HG03060 (cell line): Measurements from ENCODE around the gene SHC4.
"Not testable (repeated sequence)": the region's sequence is repeated elsewhere in the genome, so short reads cannot be mapped to it uniquely, and the experiment has no call there.

Experiments used
- ATAC-seq: cut with Tn5 transposase; IDR thresholded peaks from one replicate; pipeline ENCODE4 v1.9.1; 2021; ENCODE audit warnings: low read depth, moderate number of reproducible peaks; ENCODE audit not compliant: unreplicated experiment

Gene SHC4

DNA sequence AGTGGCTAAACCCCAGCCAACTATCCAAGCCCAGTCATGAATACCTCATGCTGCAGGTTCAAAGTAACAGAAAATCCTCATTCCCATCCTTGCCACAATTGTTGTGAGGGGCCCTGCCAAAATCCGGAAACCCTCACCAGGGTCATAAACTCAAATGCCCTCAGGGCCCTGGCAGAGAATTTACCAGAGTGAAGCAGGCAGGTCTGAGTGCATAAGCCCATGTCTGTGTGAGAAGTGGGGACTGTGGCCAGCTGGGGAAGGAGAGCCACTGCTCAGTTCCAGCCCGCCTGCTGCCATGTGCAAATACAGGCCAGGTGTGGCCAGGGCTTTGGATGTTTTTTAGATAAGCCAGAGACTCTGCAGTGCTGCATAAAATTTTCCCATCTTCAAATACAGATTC, 159.8 kb downstream of the SHC4 start:
- no peak for ATAC-seq

DNA sequence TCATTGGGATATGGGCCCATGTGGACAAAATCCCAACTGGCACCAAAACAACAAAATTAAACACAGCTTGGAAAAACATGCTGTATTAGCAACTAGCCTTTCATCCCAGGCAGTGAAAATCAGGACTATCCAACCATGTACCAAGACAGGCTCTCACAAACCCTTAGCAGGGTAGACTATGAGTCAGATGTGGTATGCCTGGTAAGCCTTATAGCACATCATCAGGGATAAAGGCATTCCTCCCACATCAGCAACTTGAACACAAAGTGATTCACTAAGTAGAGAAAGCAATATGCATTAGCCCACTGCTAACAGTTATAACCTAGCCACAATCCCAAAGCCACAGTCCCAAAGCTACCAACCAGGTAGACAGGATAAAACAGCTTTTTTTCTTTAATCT, 160.9 kb downstream of the SHC4 start:
- ATAC-seq = no peak

DNA sequence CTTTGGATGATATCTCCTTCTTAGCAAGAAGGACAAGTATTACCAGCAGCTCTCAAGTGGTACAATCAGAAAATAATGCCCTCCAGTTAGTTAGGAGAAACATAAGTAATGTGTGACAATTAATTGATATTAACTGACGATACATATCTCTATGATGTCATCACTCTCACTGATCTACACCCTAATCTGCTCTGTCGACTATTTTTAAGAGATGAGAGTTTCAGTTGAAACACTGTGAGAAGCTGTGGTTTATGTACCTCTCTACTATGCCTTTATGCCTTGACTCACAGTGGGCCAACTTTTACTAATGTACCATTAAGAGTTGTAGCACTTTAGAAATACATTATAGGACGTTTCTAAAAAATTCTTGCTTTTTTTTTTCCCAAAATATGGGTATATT, 161.5 kb downstream of the SHC4 start:
- no peak for ATAC-seq

DNA sequence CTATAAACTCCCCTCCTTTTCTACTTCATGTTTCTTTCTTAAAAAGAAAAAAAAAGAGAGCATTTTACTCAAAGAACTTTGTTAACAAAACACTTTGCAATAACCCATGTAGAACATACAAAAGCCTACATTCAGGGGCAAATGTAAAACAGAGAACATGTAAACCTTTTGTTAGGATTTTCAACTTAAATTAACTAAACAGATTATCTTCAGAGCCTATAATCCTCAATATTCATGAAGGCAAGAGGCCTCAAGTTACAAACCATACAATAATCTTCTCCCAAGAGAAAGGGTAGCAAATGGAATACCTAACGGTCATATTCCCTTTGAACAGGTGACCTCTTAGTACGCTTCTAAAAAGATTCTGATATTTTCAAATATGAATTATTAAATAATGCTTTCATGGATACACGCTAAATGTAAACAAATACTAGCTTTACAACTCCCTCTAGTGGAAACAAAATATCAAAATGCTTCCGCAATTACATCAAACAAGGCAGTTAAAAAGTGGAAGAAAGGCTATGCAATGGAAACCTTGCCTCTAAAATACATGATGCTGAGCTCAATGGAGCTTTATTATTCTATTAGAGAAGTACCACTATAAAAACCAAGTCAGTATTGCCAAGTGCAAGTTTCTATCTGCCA, 162.8 kb downstream of the SHC4 start:
- ATAC-seq = no peak

DNA sequence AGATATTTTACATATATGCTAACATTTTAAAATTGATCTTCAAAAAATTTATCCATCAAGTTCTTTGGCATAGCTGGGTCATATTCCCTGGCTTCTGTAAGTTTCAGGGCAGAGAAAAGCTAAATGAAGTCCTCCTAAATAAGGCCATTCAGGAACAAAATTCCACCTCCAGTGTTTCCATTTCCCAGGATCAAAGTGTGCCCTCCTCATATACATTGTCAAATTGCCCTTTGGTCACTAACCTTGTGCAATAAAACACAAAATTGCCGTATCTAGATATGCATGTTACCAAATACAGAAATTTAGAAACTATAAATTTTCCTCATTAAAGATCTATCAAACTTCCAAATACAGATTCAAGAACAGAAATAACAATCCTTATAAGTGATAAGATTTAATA, 163.5 kb downstream of the SHC4 start:
- no peak for ATAC-seq

DNA sequence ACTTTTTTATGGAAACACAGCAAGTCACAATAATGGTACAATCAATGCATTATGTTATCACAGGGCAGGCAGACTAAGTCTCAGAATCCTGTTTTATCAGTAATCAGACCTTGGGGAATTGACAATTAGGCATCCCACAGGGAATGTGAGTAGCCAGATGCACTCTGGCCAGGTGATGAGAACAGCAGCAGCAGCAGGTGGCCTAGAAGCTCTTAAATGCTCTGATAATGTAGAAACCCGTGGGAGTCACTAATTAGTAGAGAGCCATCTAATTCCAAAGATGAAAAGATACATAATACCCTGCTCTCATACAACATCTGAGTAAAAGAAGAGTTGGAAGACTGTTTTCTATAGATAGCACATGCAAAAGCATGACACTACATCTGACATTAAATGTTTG, 165.4 kb downstream of the SHC4 start:
- no peak for ATAC-seq

DNA sequence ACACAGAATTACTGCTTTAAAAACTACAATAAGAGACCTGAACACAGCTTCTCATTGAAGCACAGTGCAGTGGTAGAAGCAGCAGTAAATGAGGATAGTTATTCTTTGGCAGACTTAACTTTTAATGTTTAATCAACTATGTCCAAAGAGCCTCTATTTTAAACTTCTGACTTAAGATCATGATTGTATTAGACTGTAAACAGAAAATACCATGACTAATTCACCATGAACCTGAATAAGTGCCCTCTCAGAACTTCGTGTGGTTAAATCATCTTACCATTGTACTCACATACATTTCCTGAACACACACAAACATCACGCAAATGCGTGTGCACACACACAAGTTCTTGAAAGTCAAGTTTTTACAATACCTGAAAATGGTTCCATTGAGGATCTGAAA, 166.8 kb downstream of the SHC4 start:
- ATAC-seq = peak; percentile 53

DNA sequence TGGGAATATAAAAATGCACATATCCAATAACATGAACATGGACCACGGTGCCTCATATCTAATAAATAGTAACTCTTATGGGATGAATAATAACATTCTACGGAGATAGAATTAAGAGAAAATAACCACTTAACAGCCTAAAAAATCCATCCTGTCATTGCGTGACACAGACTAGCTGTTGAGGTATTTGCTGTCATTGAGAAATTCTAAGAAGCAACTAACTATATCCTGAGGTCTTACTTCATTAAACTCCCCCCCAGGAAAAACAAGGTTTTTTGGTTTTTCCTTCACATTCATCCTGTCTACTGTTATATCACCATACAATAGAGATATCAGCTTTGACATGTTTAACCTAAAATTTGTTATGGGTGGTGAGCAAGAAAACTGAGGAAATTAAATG, 167.2 kb downstream of the SHC4 start:
- ATAC-seq = no peak

DNA sequence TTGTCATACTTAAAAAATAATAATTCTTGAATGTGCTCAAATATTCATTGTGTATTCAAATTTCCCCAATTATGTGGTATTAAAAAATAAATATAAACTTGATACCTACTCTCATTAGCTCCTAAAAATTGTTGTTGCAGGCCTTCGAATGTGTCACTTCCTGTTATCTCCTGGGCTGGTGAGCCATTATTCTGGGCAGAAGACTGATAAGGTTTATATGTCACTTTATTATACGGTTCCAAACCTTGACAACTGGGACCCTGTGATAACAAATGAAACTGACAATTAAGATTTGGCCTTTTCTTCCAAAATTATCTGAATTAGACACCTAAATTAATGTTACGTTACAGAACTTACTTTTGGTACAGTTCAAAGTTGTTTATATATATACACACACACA, 167.8 kb downstream of the SHC4 start:
- no peak for ATAC-seq

DNA sequence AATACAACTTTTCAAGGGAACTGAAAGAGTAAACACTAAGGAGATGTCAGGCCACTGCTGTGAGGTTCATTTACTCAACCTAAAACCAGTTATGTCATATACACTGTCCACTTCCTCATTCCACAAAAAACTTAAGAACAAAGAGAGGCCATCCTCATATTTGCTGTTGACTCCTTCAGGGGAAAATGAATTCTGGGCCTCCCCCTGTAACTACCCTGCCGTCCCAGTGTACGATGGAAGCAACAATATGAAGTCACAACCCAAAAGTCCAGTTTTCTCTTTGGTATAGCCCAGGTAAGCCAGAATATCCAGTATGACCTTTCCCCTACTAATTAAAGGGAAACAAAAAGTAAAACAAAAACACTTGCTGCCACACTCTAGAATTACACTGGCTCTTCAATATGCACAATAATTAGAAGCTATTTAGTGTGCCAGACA, 169.0 kb downstream of the SHC4 start:
- peak; percentile 55 for ATAC-seq

DNA sequence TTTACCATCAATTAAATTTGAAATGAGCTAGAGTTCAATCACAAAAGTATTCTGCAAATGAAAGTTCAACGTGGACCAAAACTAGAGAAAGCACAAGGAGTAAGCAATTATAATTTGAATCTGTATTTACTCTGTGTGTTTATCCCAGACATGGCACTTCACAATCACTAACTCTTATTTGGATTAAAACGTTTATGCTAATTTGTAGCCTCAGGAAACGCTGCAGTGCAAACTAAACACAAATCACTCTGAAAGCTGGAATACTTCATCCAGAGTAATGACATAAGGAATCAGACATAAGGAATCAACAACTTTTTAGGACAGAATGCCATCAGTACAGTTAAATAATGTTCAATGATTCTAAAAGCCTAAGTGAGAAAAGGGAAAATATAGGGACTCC, 171.3 kb downstream of the SHC4 start:
- no peak for ATAC-seq

DNA sequence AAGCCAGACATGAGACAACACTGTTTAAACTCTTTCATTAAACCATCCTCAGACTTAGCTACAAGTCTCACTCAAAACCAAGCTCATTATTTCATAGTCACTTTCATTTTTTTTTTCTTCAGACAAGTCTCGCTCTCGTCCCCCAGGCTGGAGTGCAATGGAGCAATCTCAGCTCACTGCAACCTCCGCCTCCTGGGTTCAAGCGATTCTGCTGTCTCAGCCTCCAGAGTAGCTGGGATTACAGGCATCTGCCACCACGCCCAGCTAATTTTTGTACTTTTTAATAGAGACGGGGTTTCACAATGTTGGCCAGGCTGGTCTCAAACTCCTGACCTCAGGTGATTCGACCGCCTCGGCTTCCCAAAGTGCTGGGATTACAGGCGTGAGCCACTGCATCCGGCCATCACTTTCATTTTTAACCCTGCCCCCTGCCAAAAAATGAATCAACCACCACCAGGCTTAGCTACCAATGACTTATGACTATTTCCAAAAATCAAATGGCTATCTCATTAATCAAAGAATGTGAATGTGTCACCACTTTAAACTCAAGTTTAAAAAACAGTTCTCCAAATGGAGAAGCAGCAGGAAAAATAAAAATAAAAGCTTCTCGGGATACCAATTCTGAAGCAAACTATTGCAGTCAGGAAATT, 173.1 kb downstream of the SHC4 start:
- not testable (repeated sequence) for ATAC-seq

DNA sequence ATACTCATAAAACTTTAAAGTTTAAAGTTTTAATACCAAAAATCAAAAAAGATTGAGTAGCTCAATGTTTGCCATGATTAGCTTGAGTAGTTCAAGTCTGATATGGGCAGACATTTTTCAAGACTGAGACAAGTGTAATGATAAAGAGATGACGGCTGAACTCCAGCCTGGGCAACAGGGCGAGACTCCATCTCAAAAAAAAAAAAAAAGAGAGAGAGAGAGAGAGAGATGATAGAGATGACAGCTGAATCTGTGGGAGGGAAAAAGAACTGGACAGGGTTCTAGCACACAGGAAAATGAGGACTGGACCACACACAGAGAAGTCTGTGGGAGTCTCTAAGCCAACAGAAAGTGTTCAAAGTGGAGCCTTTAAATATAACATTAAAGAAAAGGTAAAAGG, 178.0 kb downstream of the SHC4 start:
- ATAC-seq = no peak

DNA sequence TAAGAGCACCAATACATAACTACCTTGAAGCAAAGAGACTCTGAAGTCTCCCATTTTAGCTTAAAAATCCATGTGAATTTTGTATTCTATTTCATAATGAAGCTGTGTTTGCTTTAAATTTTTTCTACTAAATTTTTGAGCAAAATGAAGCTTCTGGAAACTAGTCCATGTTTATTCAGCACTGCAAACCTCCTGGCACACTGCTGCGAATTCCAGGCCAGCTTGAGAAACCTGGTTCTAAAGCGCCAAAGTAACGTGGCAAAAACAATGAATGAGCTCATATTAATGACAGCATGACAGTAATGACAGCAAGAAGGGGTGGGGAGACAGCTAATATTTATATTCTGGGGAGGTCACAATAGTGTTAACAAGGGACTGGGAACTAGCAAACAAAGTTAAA, 178.5 kb downstream of the SHC4 start:
- ATAC-seq = no peak

DNA sequence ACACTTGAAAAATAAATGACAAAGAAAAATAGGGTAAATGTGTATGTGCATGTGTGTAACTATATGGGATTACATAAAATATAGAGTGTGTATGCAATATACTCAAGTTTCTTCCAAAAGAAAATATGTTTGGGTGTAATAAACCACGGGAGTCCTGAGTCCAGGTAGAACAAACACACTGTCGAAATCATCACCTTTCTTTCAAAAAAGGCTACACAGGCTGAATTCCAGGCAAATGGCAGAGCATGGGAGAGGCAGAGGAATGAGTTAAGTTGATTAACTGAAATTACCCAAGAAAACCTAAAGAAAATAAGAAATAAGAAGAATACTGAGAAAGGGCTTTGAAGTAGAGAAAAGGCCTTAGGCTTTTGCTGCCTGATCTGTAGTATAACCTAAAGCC, 179.0 kb downstream of the SHC4 start:
- no peak for ATAC-seq

DNA sequence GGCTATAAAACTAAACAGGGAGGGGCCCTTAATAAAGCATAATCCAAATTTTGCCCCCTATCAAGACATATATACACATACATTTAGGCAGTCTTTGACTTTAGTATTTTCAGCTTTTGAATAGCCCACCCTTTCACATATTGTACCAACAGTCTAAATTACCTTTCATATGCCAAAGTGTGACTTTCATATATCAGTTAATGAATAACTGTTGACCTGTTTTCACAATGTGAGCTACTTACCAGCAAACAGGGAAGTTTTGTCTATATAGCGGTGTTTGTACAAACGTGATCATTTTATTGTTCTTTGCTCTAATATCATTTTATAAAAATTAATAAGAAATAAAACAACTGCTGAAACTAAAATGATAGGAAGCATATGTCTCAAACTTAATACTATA, 180.8 kb downstream of the SHC4 start:
- no peak for ATAC-seq

DNA sequence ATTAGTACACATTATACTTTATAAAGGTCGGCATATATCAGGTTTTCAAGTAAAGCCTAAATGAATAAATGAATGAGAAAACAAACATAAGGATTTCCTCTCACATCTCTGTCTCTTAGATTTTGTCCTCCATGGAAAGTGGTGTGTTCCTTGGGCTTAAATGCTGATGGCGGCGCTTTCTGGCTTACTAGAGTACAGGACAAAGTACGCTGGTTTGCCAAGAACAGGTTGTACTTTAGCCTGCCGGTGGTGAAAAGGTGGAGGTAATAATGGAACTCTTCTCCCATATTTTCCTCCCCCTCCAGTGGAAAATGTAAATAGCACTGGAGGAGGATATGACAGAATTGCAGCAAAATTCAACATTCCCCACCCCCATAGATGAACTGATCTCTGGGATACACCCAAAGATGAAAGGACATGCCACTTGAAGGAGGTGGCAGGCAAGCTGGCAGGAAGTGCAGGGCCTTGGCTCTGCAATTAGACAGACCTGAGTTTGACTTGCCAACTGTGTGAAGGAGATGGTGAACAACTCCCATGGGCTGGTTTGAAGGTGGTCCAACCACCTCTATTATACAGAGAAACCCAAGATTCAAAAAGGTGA, 182.1 kb downstream of the SHC4 start:
- ATAC-seq = no peak

DNA sequence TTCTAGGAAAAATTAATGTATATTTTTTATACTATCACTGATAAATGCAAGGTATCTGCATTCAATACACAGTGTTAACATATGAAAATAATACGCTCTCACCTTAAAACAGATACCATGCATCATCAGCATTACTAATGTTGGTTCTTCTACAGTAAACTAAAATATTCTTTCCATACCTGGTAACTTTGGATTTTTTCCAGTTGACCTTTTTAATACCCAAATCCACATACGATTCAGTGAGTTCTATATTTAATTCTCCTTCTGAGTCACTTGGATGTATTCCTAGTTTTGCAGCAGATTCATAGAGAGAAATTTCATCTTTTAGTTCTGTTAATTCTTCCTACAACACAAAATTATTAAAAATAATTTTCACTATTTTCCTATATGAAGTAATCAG, 182.7 kb downstream of the SHC4 start:
- ATAC-seq = no peak

DNA sequence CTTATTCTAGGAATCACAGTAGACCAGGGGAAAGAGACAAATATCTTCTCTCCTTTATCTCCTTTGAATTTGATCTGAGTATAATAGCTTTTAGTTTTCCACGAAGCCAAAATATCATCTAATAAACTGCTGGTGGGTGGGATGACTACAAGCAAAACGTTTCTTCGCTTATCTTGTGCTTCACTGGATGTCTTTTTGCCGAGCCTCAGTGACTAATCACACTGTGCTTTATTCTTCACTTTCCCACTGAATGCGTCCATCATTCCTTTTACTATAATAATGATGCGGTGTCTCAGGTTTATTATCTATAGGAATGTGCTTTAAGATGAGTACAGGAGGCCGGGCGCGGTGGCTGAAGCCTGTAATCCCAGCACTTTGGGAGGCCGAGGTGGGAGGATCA, 185.4 kb downstream of the SHC4 start:
- ATAC-seq = no peak

DNA sequence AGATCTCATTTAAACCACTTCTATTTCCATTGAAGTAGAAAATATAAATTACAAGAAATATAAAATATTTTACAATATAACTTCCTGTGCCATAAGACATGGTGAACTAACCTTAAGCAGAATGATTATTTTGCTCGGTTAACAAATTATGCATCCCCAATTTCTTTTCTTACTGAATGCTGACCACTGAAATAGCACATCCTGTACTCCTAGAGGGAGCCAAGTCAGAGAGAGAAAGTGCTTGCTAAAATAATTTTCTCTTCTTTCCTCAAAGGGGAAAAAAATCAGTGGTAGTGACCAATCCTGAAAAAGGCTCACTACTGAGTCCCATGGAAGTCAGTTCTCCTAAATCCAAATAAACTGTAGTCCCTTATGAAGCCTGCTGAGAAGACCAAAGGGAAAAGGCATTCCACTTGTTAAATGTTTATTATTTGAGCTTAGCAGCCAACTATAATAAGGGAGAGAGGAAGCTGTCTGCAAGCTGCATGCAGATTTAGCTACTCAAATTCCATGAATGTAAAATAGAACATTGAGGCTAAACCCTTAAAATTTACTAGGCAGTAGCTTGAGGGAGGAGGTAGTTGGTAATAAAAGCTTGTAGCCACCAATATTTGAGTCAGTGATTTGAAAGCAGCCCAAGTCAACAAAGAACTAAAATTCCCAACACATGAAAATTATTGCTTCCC, 185.9 kb downstream of the SHC4 start:
- ATAC-seq = no peak

DNA sequence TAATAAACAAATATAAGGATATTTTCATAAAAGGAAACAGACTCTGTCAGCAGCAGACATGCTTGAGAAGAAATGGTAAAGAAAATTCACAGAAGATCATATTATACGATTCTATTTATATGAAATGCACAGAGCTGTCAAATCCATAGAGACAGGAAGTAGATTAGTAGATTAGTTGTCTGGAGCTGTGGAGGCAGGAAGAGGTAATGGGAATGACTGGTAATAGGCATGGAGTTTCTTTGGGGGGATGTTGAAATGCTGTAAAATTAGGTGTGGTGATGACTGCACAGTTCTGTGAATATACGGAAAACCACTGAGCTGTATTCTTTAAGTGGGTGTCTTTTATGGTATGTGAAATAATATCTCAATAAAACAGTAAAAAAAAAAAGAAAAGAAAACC, 188.2 kb downstream of the SHC4 start:
- no peak for ATAC-seq

DNA sequence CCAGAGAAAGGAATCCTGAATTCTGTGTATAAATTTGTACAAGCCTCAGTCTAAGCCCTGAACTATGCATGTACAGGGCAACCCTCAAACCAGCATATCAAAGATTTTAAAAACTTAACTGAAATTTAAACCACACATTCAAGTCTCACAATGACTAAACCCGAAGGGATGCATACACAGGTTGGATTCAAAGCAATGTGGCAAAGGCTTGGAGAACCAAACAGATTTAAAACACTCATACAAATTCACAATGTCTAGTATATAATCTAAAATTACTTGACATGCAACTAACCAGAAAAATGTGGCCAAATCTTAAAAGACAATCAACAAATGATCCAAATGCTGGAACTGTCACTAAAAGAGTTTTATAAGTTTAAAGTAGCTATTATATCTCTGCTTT, 189.2 kb downstream of the SHC4 start:
- no peak for ATAC-seq
